ENCODE results near the gene SH3RF3. TPM values are rescaled to one million over a fixed set of nuclear protein-coding genes. Genes with fewer than 3 reads are reported as not detected.

SH3RF3 gene
- total RNA-seq, 2 experiments from 2014 or later: 1.9 to 2.3 TPM

GRCh38 chr2:109203246-109204011 is 74.4 kb downstream of the SH3RF3 start:
- Mint-ChIP-seq H3K27ac (no peak overlapping the region), H3K27me3 (no peaks in the 10 kb centered on the region), H3K9me3 (no peaks in the 10 kb centered on the region), H3K4me3 (no peak overlapping the region), H3K4me1 (ENCODE audit: low read depth) (peaks cover 10% of the 10 kb centered on the region), H3K36me3 (ENCODE audit: low read depth) (no peaks in the 10 kb centered on the region)
- ChIA-PET CTCF (no interaction called here), POLR2A (no interaction called here)
- no peak for DNase-seq
- ATAC-seq: no peak
- TF ChIP-seq CTCF (IDR thresholded peaks at IDR 0.05): no peak
- intact Hi-C loops (cut with micrococcal nuclease): no loop called here

- Mint-ChIP-seq H3K9me3 (no peaks in the 10 kb centered on the region), H3K27ac (no peak overlapping the region), H3K4me3 (no peak overlapping the region), H3K4me1 (ENCODE audit: low read depth) (peaks cover 10% of the 10 kb centered on the region), H3K36me3 (ENCODE audit: low read depth) (no peaks in the 10 kb centered on the region), H3K27me3 (no peaks in the 10 kb centered on the region)
- no peak for TF ChIP-seq CTCF (IDR thresholded peaks at IDR 0.05)
- DNase-seq (no peak), ATAC-seq (no peak)
- intact Hi-C loops (cut with micrococcal nuclease): no loop called here
- CTCF ChIA-PET: no interaction called here
- POLR2A ChIA-PET: no interaction called here
Measured at GRCh38 chr2:109204412-109204811, 75.4 kb downstream of the SH3RF3 start.

- ChIA-PET CTCF (no interaction called here), POLR2A (no interaction called here)
- ATAC-seq (no peak), DNase-seq (no peak)
- Mint-ChIP-seq H3K9me3 (no peaks in the 10 kb centered on the region), H3K27ac (no peak overlapping the region), H3K36me3 (ENCODE audit: low read depth) (no peaks in the 10 kb centered on the region), H3K27me3 (peaks cover 7% of the 10 kb centered on the region), H3K4me3 (no peak overlapping the region), H3K4me1 (ENCODE audit: low read depth) (peaks cover 12% of the 10 kb centered on the region)
- TF ChIP-seq CTCF (IDR thresholded peaks at IDR 0.05): no peak
- intact Hi-C loops (cut with micrococcal nuclease): no loop called here
Measured at GRCh38 chr2:109205447-109205846, 76.4 kb downstream of the SH3RF3 start.

GRCh38 chr2:109206569-109207146 is 77.7 kb downstream of the SH3RF3 start:
- TF ChIP-seq CTCF (IDR thresholded peaks at IDR 0.05): no peak
- intact Hi-C loops (cut with micrococcal nuclease): no loop called here
- Mint-ChIP-seq H3K4me3 (no peak overlapping the region), H3K9me3 (no peaks in the 10 kb centered on the region), H3K4me1 (ENCODE audit: low read depth) (peaks cover 19% of the 10 kb centered on the region), H3K36me3 (ENCODE audit: low read depth) (no peaks in the 10 kb centered on the region), H3K27ac (no peak overlapping the region), H3K27me3 (peaks cover 14% of the 10 kb centered on the region)
- CTCF ChIA-PET: interaction anchor here (1.5 kb wide), 1 partner anchor 19 kb away, joined by 4 read pairs; no protein-coding TSS in a partner anchor
- ATAC-seq (no peak), DNase-seq (no peak)
- POLR2A ChIA-PET: no interaction called here

- H3K9me3 Mint-ChIP-seq: no peaks in the 10 kb centered on the region
- no peak for ATAC-seq
- ChIA-PET CTCF (interaction anchor here (1.5 kb wide), 1 partner anchor 19 kb away, joined by 4 read pairs; no protein-coding TSS in a partner anchor), POLR2A (no interaction called here)
- no peak for DNase-seq
- H3K36me3 Mint-ChIP-seq (ENCODE audit: low read depth): no peaks in the 10 kb centered on the region
- H3K4me3 Mint-ChIP-seq: no peak overlapping the region
- no peak overlapping the region for H3K27ac Mint-ChIP-seq
- H3K4me1 Mint-ChIP-seq (ENCODE audit: low read depth): peaks cover 24% of the 10 kb centered on the region
- intact Hi-C loops (cut with micrococcal nuclease): no loop called here
- peaks cover 18% of the 10 kb centered on the region for H3K27me3 Mint-ChIP-seq
- no peak for TF ChIP-seq CTCF (IDR thresholded peaks at IDR 0.05)
Measured at GRCh38 chr2:109207176-109207575, 78.2 kb downstream of the SH3RF3 start.

All from activated CD8-positive, alpha-beta T cell treated with anti-CD3 and anti-CD28 coated beads for 36 hours (primary cell).